DMS 273 (cell line): Measurements from ENCODE around the gene SPATC1L.
"Not testable (repeated sequence)": the region's sequence is repeated elsewhere in the genome, so short reads cannot be mapped to it uniquely, and the experiment has no call there.

Experiments used
- DNase-seq: peaks from one replicate; lab custom pipeline; 2025; ENCODE audit not compliant: unreplicated experiment; lab: John Stamatoyannopoulos, UW

SPATC1L gene

GRCh38 chr21:46151989-46152926 is 32.0 kb downstream of the SPATC1L start:
- no peak for DNase-seq

- DNase-seq = no peak
These were observed 32.8 kb downstream of the SPATC1L start for GRCh38 chr21:46151261-46151988.

- no peak for DNase-seq
These were observed 33.7 kb downstream of the SPATC1L start for GRCh38 chr21:46150491-46151121.

- DNase-seq = no peak
These were observed 34.2 kb downstream of the SPATC1L start for GRCh38 chr21:46150073-46150472.

GRCh38 chr21:46149205-46149901 is 34.9 kb downstream of the SPATC1L start:
- no peak for DNase-seq

GRCh38 chr21:46148106-46148505 is 36.2 kb downstream of the SPATC1L start:
- no peak for DNase-seq

GRCh38 chr21:46147429-46147828 is 36.8 kb downstream of the SPATC1L start:
- peak; percentile 77 for DNase-seq

GRCh38 chr21:46146856-46147255 is 37.4 kb downstream of the SPATC1L start:
- no peak for DNase-seq

- DNase-seq = no peak
These were observed 38.2 kb downstream of the SPATC1L start for GRCh38 chr21:46145840-46146691.

GRCh38 chr21:46145159-46145839 is 39.0 kb downstream of the SPATC1L start:
- DNase-seq = no peak

- no peak for DNase-seq
These were observed 39.7 kb downstream of the SPATC1L start for GRCh38 chr21:46144464-46145070.

GRCh38 chr21:46142582-46143473 is 41.4 kb downstream of the SPATC1L start:
- DNase-seq = no peak

- DNase-seq = no peak
These were observed 42.3 kb downstream of the SPATC1L start for GRCh38 chr21:46141767-46142581.

GRCh38 chr21:46140352-46141003 is 43.8 kb downstream of the SPATC1L start:
- DNase-seq = not testable (repeated sequence)

- DNase-seq = no peak
These were observed 44.6 kb downstream of the SPATC1L start for GRCh38 chr21:46139686-46140085.

GRCh38 chr21:46138383-46138970 is 45.8 kb downstream of the SPATC1L start:
- DNase-seq = no peak
